LNCaP clone FGC (cell line): Measurements from ENCODE around the gene ZMYM4.

Experiments used
- DNase-seq: peaks from one replicate; pipeline ENCODE4 v3.0.0-alpha.2; 2011; ENCODE audit warnings: low read depth
- H3K4me3 ChIP-seq: 2 replicates; pipeline ENCODE4 v1.5.1; 2011; ENCODE audit warnings: mild to moderate bottlenecking, low read depth, low read length, control low read depth
- CTCF ChIP-seq: IDR thresholded peaks from 2 replicates; pipeline ENCODE4 v1.5.1; 2012; ENCODE audit warnings: mild to moderate bottlenecking; ENCODE audit not compliant: control insufficient read depth, insufficient read depth; ENCODE audit errors: extremely low read depth

ZMYM4 gene

GRCh38 chr1:35350872-35351271, 82.4 kb downstream of the ZMYM4 start:
- H3K4me3 ChIP-seq, result no peak overlapping the region
- DNase-seq, result no peak
- no peak for TF ChIP-seq CTCF

GRCh38 chr1:35359995-35360394, 91.5 kb downstream of the ZMYM4 start:
- DNase-seq, result no peak
- no peak for TF ChIP-seq CTCF
- H3K4me3 ChIP-seq, result no peak overlapping the region

- DNase-seq, result no peak
- no peak for TF ChIP-seq CTCF
- no peak overlapping the region for H3K4me3 ChIP-seq
These were observed 93.1 kb downstream of the ZMYM4 start for GRCh38 chr1:35361638-35362037.

GRCh38 chr1:35364741-35365140, 96.2 kb downstream of the ZMYM4 start:
- DNase-seq, result no peak
- no peak for TF ChIP-seq CTCF
- no peak overlapping the region for H3K4me3 ChIP-seq

- DNase-seq, result no peak
- H3K4me3 ChIP-seq, result no peak overlapping the region
- no peak for TF ChIP-seq CTCF
These were observed 99.4 kb downstream of the ZMYM4 start for GRCh38 chr1:35367914-35368313.

- TF ChIP-seq CTCF, result no peak
- DNase-seq, result no peak
- no peak overlapping the region for H3K4me3 ChIP-seq
These were observed 101.6 kb downstream of the ZMYM4 start for GRCh38 chr1:35369922-35370671.

- no peak overlapping the region for H3K4me3 ChIP-seq
- DNase-seq, result no peak
- no peak for TF ChIP-seq CTCF
These were observed 103.0 kb downstream of the ZMYM4 start for GRCh38 chr1:35371506-35371905.
